Suprapubic skin (tissue), 3 donors: ENCODE results near the gene GALK2.

Source experiments
- CTCF ChIP-seq, 2 donors: fragments of 200-600 bp in 1 of 2; fragments of 450-650 bp in 1 of 2; sonication (generic) in 1 of 2; IDR thresholded peaks; one replicate each; pipeline ENCODE4 v1.5.1; 2016 to 2019; ENCODE audit warnings: antibody characterized with exemption in 2 of 2, mild to moderate bottlenecking in 1 of 2, moderate library complexity in 1 of 2
- EP300 ChIP-seq: sonication (generic); formaldehyde crosslinking; IDR thresholded peaks from one replicate; pipeline ENCODE4 v1.6.1; 2017; ENCODE audit warnings: antibody characterized with exemption
- POLR2A ChIP-seq, 2 donors: fragments of 450-650 bp; IDR thresholded peaks; one replicate each; pipeline ENCODE4 v1.6.1; 2017; ENCODE audit warnings: antibody characterized with exemption in 2 of 2, mild to moderate bottlenecking in 2 of 2, moderate library complexity in 2 of 2

GRCh38 chr15:49273734-49274318, 103.8 kb downstream of the GALK2 start:
- TF ChIP-seq CTCF (IDR thresholded peaks at IDR 0.05) (no peak), POLR2A (IDR thresholded peaks at IDR 0.05) (no peak), EP300 (no peak)
